GM21529 (cell line): ENCODE results near the gene WWOX.
"Not testable (repeated sequence)": the region's sequence is repeated elsewhere in the genome, so short reads cannot be mapped to it uniquely, and the experiment has no call there.

Source experiments
- ATAC-seq: cut with Tn5 transposase; IDR thresholded peaks from one replicate; pipeline ENCODE4 v1.9.1; 2021; ENCODE audit not compliant: unreplicated experiment

Gene WWOX

DNA sequence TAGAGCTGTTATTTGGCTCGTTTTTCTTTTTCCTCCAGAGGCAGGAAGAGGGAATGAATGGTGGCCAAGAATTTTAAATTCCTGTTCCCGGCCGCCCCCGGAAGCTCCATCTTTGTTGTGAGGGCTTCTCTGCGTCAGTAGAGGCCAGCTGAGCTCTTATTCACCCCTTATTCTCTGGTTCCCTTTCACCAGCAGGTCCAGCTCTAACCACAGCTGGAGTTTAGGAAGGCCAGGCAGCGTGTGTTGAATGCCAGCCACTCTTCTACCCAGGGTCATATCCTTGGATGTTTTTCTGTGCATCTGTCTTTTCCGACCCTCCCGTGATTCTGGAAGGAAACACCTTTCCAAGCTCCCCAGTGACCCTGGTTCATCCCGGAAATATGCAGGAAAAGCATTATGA is 570.5 kb downstream of the WWOX start:
- ATAC-seq = no peak

DNA sequence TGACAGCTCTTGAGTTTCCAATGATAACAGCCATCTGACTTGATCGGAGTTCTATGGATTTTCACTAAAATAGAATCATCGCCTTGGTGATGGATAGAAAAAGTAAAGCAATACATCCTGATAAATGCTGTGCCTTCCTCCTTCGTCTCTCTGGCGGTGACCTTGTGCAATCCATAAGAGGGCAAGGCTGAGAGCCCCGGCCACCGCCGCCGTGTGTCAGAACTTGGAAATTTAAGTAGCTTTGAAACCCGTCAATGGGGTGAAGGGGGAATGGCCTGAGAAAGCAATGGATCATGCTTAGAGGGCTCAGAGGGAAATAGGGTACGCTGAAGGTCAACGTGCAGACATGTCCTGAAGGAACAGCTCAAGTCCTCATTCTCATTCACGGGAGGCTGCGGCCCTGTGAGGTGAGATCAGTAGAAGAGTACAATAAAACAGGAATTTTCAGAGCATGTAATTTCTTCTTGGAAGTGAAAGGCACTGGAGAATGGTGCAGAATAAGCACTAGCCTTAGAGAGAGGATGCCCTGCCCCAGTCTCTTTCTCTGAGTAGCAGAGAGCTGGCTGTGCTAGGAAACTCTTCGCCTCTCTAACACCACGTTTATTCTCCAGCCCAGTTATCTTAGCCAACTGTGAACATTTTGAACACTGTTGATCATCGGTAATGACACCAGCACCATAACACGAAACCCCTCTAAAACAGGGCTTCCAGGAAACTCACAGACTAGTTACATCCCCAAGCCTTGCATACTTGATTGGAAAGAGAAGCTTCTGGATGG is 573.5 kb downstream of the WWOX start:
- ATAC-seq = no peak

DNA sequence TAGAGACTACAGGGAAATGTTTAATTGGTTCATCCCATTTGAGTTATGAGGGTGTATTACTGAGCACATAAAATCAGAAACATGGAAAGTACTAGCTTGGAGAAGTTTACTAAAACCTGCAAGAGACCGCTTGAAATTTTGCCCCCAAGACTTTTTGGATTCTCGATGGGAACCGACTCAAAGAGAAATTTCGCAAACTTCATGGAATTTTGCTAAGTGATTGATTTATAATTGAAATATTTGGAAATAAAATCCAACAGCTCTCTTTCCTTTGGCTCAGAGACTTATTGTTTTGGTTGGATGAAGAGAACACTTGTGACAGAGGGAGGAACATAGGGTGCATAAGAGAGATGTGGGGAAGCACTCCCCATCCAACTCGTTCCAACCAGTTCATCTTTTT is 574.4 kb downstream of the WWOX start:
- no peak for ATAC-seq

DNA sequence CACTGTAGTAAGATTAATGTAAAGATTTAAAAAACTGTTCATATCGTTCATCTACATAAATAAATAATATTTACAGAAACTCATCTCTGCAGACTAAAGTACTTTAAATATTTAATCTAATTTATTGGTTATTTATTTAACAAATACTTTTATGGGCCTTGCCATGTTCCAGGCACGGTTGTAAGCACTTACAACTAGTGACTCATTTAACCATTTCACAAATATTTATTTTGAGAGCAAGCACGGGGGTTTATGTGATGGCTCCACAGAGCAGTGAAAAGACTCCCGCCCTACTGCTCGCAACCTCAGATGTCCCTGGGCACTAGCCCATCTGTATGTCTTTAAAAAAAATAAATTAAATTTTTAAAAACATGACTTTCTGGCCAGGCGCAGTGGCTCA is 575.9 kb downstream of the WWOX start:
- ATAC-seq = no peak

DNA sequence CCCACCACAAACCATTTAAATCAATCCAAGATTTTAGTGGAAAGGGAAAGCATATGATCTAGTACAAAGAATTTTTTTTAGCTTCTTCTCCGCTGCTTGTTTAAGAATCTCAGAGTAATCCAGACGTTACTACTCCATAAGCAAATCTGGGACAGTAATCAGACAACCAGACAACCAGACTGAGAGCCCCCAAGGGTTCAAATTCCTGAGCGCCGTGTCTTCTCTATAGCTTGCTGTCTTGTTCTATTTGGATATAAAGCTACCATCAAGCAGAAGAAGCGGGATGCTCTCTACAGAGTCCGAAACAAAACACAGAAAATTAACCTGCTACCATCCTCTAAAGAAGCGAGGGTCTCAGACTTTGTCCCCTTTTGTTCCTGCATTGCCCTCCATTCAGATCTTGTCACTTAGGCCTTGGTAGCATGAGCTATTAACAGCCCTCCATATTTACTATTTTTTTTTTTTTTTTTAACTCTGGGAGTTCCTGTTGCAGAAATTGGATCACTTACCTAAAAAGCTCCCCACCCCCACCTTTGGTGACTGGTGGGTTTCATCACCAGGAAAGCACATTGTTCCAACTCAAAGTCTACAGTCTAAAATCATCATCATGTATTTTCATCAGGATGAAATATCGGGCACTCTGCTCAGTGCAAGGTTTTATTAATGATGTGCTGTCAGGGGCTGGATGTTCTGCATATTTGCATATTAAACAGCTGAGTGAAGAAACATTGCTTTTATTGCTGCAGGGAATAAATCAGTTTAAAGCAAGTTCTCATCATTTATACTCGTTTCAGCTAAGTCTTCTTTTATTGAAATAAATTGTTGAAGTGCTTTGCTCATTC is 576.7 kb downstream of the WWOX start:
- ATAC-seq = no peak

DNA sequence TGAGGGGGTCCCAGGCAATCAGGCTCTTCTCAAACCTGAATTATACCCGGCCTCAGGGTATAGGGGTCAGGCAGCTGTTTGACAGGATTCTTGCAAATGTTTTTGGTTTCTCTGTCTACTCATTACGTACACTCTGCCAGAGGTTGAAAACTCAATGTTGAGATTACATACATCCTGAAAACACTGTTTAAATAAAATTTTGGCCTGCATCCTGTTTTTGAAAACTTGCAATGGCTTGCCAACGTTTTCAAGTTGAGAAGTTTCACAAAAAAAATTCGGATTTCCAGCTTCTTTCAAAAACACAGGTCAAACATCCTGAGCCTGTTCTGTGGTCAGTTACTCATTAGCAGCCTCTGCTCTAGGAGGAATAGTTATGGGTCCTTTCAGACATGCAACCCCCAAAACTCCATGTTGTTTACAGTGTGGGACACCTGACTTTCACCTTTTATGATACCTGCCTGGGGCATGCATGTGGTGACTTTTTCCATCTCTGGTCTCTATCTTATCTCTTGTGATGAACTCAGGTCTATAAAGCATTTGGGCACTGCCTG is 577.8 kb downstream of the WWOX start:
- ATAC-seq = no peak

DNA sequence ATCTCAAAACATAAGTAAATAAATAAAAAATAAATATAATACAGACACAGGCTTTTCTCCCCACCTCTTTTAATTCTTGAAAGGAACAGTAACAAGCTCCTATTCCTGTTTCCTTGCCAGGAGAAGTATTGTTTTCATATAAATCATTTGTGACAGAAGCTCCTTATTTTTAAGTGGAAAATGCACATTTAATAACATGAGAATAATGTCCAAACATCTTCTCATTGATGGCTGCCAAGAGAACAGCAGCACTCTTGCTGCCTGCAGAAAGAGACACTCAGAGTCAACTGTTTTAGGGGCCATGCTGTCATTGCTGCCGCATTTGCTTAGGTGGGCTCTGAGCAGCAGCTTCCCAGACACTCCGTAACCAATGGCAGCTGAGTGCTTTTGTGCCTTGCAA is 580.1 kb downstream of the WWOX start:
- no peak for ATAC-seq

DNA sequence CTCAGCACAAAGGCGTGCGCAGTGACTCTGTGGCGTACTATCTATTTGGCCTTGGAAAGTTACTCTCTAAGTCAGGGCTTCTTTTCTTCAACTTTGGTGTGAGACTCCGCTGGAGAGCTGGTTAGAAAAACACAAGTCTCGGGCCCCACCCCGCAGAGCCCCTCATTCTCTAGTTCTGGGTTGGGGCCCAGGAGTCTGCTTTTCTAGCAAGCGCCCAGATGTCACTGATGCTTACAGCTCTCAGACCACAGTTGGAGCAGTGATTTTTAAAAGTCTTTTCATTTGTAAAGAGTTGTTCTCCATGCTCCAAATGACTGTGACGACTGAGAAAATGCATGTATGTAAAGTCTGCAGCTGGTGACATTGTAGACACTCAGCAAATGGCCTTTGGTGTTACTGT is 582.3 kb downstream of the WWOX start:
- ATAC-seq = no peak

DNA sequence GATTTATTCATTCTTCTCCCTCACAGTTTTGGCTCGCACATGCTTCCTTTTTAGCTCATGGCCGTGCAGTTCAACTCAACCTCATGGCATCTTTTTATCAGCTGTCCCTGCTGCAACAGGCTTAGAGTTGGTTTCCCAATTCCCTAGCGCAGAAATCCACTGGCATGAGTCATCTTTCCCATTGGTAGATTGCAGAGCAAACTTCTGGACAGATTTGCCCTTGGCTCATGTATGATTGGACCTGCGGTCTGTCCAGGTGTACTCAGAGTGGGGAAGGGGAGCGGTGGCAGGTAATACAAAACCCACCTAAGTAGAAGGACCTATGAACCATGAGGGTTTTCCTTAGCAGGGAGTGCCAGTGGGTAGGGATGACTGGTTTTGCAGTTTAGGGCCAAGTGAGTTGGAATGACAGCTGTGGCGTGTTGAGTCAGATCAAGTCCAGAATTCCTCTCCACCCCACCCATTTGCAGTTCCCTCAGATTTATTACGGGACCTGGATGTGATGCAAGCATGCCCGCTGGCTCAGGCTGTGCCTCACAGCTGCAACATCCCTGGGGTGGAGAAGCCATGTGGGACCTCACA is 584.7 kb downstream of the WWOX start:
- no peak for ATAC-seq

DNA sequence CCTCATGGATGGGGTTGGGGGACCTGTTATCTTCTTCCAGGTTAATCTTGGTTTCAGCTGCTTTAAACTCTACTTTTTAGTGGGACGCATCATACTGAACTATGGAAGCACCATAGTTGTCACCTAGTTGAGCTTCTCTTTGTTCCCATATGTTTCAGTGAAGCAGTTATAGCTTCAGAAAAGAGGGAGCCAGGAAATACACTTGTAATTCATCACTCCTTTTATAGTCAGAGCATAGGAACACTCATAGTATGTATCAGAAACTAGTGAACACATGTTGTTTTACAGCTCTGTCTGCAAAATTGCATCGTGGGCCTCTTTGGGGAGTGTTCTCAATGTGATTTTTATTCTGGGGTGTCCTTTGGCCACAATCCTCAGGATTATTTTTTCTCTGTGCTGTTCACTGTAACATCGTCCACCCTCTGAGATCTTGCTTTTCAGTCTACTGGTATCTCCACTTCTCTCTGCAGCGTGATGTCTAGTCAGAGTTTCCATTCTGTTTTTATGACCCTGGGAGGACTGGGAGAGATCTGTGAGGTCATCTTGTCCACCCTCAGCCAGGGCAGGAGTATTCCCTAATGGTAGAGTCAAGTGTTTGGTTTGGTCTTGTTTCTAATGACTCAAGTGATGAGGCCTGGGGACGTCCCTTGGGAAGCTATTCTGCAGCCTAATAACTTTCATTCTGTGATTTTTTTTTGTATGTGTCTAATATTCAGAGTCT is 585.4 kb downstream of the WWOX start:
- ATAC-seq = no peak

DNA sequence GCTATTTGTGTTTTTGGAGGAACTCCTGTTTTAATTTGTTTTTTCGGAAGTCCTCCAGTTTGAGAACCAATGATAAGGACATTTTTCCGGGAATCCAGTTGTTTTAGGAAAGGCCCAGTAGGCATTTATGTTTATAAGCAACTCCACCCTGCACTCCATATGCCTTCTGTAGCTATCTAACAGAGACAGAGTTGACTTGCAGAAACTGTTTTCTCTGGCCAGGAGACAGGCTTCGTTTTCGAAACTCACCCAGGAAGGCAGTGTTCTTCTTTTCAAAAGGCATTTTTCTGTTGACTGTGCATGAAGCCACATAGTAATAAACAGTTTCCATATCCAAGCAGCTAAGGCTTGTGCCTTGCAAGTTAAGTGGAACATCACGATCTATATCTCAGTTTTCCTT is 587.1 kb downstream of the WWOX start:
- ATAC-seq = no peak

DNA sequence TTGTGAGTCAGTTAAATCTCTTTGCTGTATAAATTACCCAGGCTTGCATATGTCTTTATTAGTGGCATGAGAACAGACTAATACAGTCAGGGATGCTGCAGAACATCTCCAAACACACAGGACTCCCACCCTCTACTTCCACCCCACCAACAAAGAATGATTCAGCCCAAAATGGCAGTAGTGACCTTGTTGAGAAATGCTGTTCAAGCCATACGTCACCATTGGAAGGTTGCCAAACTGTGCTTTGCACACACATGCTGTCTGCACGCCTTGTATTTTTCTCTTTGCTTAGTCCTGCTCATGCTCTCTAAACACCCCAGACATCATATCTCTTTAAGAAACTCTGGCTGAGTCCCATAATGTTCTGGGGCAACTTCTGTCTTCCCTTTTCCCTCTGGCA is 589.6 kb downstream of the WWOX start:
- no peak for ATAC-seq

DNA sequence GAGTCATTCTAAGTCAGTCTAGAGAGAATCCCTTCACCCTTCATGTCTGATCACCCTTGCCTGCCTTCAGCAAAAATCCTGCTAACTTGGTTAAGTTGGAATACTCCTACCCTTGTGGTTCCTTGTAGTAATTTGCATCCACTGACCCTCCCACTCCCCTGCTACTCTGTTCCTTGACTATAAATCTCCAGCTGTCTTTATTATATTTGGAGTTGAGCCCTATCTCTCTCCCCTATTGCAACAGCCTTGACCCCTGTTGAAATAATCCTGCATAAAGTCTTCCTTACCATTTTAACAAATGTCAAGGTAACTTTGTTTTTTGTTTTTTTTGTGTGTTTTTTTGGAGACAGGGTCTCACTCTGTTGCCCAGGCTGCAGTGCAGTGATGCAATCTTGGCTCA is 590.1 kb downstream of the WWOX start:
- no peak for ATAC-seq

DNA sequence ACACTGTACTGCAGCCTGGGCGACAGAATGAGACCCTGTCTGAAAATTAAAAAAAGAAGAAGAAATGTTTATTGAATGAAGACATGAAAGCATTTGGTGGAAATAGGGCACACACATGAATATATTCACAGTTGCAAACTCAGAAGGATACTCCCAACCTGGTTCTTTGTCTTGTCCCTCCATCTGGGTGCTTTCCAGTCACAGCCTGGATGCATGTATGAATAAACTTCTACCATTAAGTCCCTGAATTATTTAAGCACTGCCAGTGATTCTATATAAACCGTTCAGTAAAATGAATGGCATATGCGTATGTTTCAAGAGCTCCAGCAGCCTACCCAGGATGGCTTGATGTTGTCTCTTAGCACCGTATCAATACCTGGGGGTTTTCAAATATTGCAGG is 591.1 kb downstream of the WWOX start:
- ATAC-seq = no peak

DNA sequence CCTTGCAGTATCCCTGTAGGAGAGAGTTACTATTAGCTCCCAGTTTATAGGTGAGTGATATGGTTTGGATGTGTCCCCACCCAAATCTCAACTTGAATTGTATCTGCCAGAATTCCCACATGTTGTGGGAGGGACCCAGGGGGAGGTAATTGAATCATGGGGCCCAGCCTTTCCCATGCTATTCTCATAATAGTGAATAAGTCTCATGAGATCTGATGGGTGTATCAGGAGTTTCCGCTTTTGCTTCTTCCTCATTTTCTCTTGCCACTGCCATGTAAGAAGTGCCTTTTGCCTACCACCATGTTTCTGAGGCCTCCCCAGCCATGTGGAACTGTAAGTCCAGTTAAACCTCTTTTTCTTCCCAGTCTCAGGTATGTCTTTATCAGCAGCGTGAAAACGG is 592.3 kb downstream of the WWOX start:
- not testable (repeated sequence) for ATAC-seq

DNA sequence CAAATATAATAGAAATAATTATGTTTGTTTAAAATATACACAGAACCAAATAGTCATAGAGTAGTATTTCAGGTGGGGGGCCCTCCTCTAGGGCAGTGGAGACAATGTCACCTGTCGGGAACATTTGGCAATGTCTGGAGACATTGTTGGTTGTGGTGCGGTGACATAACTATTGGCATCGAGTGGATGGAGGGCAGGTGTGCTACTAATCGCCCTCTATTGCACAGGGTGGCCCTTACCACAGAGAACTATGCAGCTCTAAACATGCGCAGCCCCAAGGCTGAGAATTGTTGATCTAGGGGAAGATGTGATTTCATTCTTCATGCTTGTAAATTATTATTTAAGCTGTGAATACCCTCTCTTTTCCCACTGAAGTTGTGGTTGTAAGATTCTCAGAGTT is 594.0 kb downstream of the WWOX start:
- no peak for ATAC-seq

DNA sequence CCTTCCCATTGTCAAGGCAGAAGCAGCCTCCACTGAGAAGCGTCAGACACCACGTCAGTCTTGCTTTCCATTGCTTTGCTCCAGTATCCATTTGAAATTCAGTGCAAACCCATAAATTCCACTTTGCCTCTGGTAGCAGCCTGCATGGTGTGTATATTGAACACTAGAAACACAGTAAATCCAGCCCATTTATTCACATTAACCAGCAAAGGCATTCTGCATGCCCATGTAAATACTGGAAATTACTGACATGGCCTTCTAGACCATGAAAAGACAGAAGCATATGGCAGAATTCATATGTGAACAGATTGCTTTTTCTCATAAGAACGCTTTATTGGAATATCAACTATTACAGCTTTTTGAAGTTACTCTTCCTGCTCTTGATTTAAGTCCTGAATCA is 595.0 kb downstream of the WWOX start:
- ATAC-seq = no peak

DNA sequence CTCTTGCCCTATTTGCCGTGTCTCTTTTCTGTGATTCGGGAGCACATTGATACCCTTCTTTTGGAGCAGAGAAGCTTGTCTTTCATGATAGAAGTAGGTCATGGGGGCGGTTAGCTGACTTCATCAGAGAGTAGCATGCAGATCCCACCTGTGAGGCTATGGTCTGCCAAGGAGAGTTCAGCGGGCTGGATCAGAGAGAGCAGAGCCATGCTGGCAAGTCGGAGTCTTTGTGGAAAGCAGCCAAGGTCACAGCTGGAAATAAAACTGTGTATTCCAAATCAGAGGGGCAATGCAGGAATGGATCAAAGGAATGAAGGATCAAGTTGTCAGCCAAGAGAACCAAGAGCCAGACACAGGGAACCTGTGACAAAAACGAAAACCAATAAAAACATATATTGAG is 595.9 kb downstream of the WWOX start:
- ATAC-seq = no peak

DNA sequence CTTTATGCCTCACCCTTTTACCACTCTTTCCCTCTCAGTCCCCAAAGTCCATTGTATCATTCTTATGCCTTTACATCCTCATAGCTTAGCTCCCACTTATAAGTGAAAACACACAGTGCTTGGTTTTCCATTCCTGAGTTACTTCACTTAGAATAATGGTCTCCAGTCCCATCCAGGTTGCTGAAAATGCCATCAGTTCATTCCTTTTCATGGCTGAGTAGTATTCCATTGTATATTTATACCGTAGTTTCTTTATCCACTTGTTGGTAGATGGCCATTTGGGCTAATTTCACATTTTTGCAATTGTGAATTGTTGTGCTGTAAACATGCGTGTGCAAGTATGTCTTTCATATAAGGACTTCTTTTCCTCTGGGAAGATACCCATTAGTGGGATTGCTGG is 597.3 kb downstream of the WWOX start:
- ATAC-seq = no peak

DNA sequence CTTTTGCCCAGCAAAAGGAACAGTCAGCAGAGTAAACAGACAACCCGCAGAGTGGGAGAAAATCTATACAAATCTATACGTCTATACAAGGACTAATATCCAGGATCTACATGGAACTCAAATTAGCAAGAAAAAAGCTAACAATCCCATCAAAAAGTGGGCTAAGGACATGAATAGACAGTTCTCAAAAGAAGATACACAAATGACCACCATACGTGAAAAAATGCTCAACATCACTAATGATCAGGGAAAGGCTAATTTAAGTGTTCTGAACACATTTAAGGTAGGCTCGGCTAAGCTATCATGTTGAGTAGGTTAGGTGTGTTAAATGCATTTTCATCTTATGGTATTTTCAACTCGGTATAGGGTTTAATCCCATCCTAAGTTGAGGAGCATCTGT is 598.0 kb downstream of the WWOX start:
- ATAC-seq = no peak

DNA sequence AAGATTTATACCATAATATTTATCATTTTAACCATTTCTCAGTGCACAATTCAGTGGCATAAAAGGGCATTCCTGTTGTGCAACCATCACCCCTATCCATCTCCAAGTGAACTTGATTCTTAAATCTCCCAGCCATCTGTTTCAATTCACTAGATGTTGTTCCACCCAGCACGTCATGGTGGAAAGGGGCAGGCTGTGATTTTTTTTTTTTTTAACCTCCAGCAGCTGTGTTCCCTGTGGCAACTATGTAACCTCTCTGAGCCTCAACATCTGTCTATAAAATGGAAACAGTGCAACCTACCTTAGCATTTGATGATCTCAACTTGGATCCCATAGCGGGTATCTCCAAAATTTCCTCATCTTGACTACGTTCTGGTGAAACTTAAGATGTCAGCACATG is 604.5 kb downstream of the WWOX start:
- ATAC-seq = no peak
